H1 (cell line): ENCODE results near the gene UTP15. TPM values are rescaled to one million over a fixed set of nuclear protein-coding genes. Genes with fewer than 3 reads are reported as not detected.

ENCODE experiments used
- CTCF ChIA-PET: fragments of 300-600 bp; sonication (Branson Sonifier 250); formaldehyde crosslinking; loops from one replicate; lab custom pipeline; 2021; ENCODE audit not compliant: partially characterized antibody; lab: Charles Lee
- POLR2A ChIA-PET: fragments of 300-600 bp; sonication (Branson Sonifier 250); formaldehyde crosslinking; loops from one replicate; lab custom pipeline; 2021; ENCODE audit warnings: inconsistent platforms; ENCODE audit not compliant: partially characterized antibody; lab: Charles Lee
- DNase-seq, 2 experiments: peaks; one replicate each; pipeline versions ENCODE4 v3.0.0 to v3.0.0-alpha.2; 2010 to 2022; ENCODE audit warnings: low spot score in 2 of 2, low read depth in 1 of 2, mixed read lengths in 1 of 2
- FAIRE-seq: peaks from 2 replicates; lab custom pipeline; 2011; peaks lifted over from hg19 to GRCh38; lab: Jason Lieb, UNC
- H2AFZ ChIP-seq: 2 replicates; pipeline ENCODE4 v1.8.1; 2012; ENCODE audit warnings: low read length, inconsistent platforms
- H2AK5ac ChIP-seq: 2 replicates; pipeline ENCODE4 v1.6.1; 2013; ENCODE audit warnings: low read depth, low read length
- H2BK120ac ChIP-seq: replicated peaks from 2 replicates; pipeline ENCODE3; 2013; ENCODE audit warnings: low read depth, low read length, inconsistent platforms
- H2BK12ac ChIP-seq: 2 replicates; pipeline ENCODE4 v1.6.1; 2013; ENCODE audit warnings: low read depth, low read length
- H2BK15ac ChIP-seq: 2 replicates; pipeline ENCODE4 v1.6.1; 2013; ENCODE audit warnings: low read length
- H2BK20ac ChIP-seq: 2 replicates; pipeline ENCODE4 v1.6.1; 2013; ENCODE audit warnings: low read length
- H2BK5ac ChIP-seq: 2 replicates; pipeline ENCODE4 v1.6.1; 2013; ENCODE audit warnings: low read depth, low read length
- H3K14ac ChIP-seq: 2 replicates; pipeline ENCODE4 v1.6.1; 2013; ENCODE audit warnings: inconsistent platforms; ENCODE audit not compliant: insufficient read length
- H3K18ac ChIP-seq: 2 replicates; pipeline ENCODE4 v1.6.1; 2013; ENCODE audit warnings: low read length; ENCODE audit errors: extremely low read depth
- H3K23ac ChIP-seq: 2 replicates; pipeline ENCODE4 v1.6.1; 2013; ENCODE audit warnings: inconsistent platforms; ENCODE audit not compliant: insufficient read length
- H3K23me2 ChIP-seq: 2 replicates; pipeline ENCODE4 v1.6.1; 2013; ENCODE audit warnings: low read depth, low read length
- H3K27ac ChIP-seq: 2 replicates; pipeline ENCODE4 v1.6.1; 2011; ENCODE audit warnings: low read depth, low read length, inconsistent platforms
- H3K27me3 ChIP-seq, 4 experiments: replicated peaks in 1 of 4; 1 replicate in 1 of 4; 2 replicates in 3 of 4; pipeline versions ENCODE4 v1.6.1 to v1.8.1; 2011 to 2013; ENCODE audit warnings: low read length in 3 of 4, mild to moderate bottlenecking in 3 of 4, inconsistent platforms in 2 of 4, mixed read lengths in 2 of 4, moderate library complexity in 1 of 4; ENCODE audit not compliant: control insufficient read depth in 3 of 4, insufficient read depth in 3 of 4; ENCODE audit errors: extremely low read depth in 1 of 4
- H3K36me3 ChIP-seq, 4 experiments: 2 replicates each; pipeline versions ENCODE4 v1.6.1 to v1.8.1; 2011 to 2013; ENCODE audit warnings: mild to moderate bottlenecking in 4 of 4, low read length in 3 of 4, moderate library complexity in 2 of 4, control low read depth in 1 of 4, inconsistent platforms in 1 of 4; ENCODE audit not compliant: insufficient read depth in 4 of 4, control insufficient read depth in 2 of 4
- H3K4ac ChIP-seq: replicated peaks from 2 replicates; pipeline ENCODE3; 2013; ENCODE audit warnings: low read length, low read depth, mixed read lengths, inconsistent platforms; ENCODE audit not compliant: insufficient read length
- H3K4me1 ChIP-seq, 4 experiments: replicated peaks in 1 of 4; 1 replicate in 1 of 4; 2 replicates in 3 of 4; pipeline versions ENCODE4 v1.6.1 to v1.8.1; 2011 to 2013; ENCODE audit warnings: low read length in 3 of 4, inconsistent platforms in 2 of 4, mixed read lengths in 1 of 4; ENCODE audit not compliant: insufficient read depth in 4 of 4, control insufficient read depth in 3 of 4
- H3K4me2 ChIP-seq, 2 experiments: 2 replicates each; pipeline versions ENCODE4 v1.6.1 to v1.8.1; 2011 to 2013; ENCODE audit warnings: low read depth in 2 of 2, low read length in 2 of 2, control low read depth in 1 of 2, inconsistent platforms in 1 of 2, mild to moderate bottlenecking in 1 of 2; ENCODE audit not compliant: insufficient read depth in 1 of 2
- H3K4me3 ChIP-seq, 4 experiments: fragments of 200-600, 300-600 bp in 1 of 4; sonication (generic), shearing (Covaris generic), sonication (Bioruptor Twin) in 1 of 4; 2 replicates each; pipeline versions ENCODE4 v1.5.1 to v1.8.1; 2011 to 2016; ENCODE audit warnings: low read length in 4 of 4, low read depth in 3 of 4, control low read depth in 2 of 4, inconsistent platforms in 2 of 4, mild to moderate bottlenecking in 2 of 4, mixed read lengths in 1 of 4, moderate library complexity in 1 of 4; ENCODE audit not compliant: insufficient read depth in 2 of 4; ENCODE audit errors: extremely low read depth in 1 of 4
- H3K56ac ChIP-seq: replicated peaks from 2 replicates; pipeline ENCODE3; 2013; ENCODE audit warnings: low read depth, mild to moderate bottlenecking, mixed read lengths, low read length, inconsistent platforms; ENCODE audit not compliant: insufficient read length
- H3K79me1 ChIP-seq: 2 replicates; pipeline ENCODE4 v1.6.1; 2013; ENCODE audit warnings: low read depth, low read length, control low read depth
- H3K79me2 ChIP-seq, 2 experiments: 2 replicates each; pipeline versions ENCODE4 v1.6.1 to v1.8.1; 2012 to 2013; ENCODE audit warnings: low read length in 2 of 2, mild to moderate bottlenecking in 2 of 2, inconsistent platforms in 1 of 2; ENCODE audit not compliant: insufficient read depth in 2 of 2, control insufficient read depth in 1 of 2
- H3K9ac ChIP-seq, 4 experiments: replicated peaks in 1 of 4; 1 replicate in 1 of 4; 2 replicates in 3 of 4; pipeline versions ENCODE4 v1.6.1 to v1.8.1; 2011 to 2013; ENCODE audit warnings: low read depth in 3 of 4, low read length in 3 of 4, control low read depth in 2 of 4, mild to moderate bottlenecking in 2 of 4, moderate library complexity in 2 of 4, inconsistent platforms in 1 of 4; ENCODE audit errors: extremely low read depth in 1 of 4
- H3K9me3 ChIP-seq, 2 experiments: 2 replicates each; pipeline versions ENCODE4 v1.6.1 to v1.8.1; 2012 to 2013; ENCODE audit warnings: mild to moderate bottlenecking in 2 of 2, moderate library complexity in 2 of 2, control low read depth in 1 of 2, inconsistent platforms in 1 of 2, low read depth in 1 of 2, low read length in 1 of 2, mixed read lengths in 1 of 2; ENCODE audit not compliant: insufficient read depth in 2 of 2
- H4K20me1 ChIP-seq, 2 experiments: replicated peaks in 1 of 2; 2 replicates each; pipeline versions ENCODE3 to v1.8.1; 2011 to 2013; ENCODE audit warnings: inconsistent platforms in 2 of 2, low read length in 2 of 2, mild to moderate bottlenecking in 1 of 2; ENCODE audit not compliant: insufficient read depth in 2 of 2, control insufficient read depth in 1 of 2
- H4K5ac ChIP-seq: 2 replicates; pipeline ENCODE4 v1.6.1; 2013; ENCODE audit warnings: low read length, low read depth, mixed read lengths, inconsistent platforms; ENCODE audit not compliant: insufficient read length
- H4K8ac ChIP-seq: 2 replicates; pipeline ENCODE4 v1.8.0; 2013; ENCODE audit warnings: mild to moderate bottlenecking, moderate library complexity, low read length, inconsistent platforms; ENCODE audit not compliant: insufficient read depth; ENCODE audit errors: extremely low read depth
- H4K91ac ChIP-seq: replicated peaks from 2 replicates; pipeline ENCODE3; 2013; ENCODE audit warnings: low read length, mixed read lengths, inconsistent platforms; ENCODE audit not compliant: insufficient read length
- ASH2L ChIP-seq: fragments of 200-600, 300-600 bp; sonication (generic); IDR thresholded peaks from one replicate; pipeline ENCODE4 v1.7.1; 2017; ENCODE audit warnings: low read length
- CREB1 ChIP-seq: IDR thresholded peaks from 2 replicates; pipeline ENCODE4 v1.6.1; 2012; ENCODE audit warnings: inconsistent platforms
- JUN ChIP-seq: IDR thresholded peaks from 2 replicates; pipeline ENCODE4 v1.6.1; 2011; ENCODE audit warnings: low read depth, mild to moderate bottlenecking, improper control_type of control experiment, low read length
- KDM5A ChIP-seq: fragments of 200-600 bp; IDR thresholded peaks from 2 replicates; pipeline ENCODE4 v1.7.1; 2012; ENCODE audit warnings: mild to moderate bottlenecking, low read length, inconsistent platforms, mixed read lengths
- NRF1 ChIP-seq: IDR thresholded peaks from 2 replicates; pipeline ENCODE4 v1.6.1; 2011; ENCODE audit warnings: mild to moderate bottlenecking, low read depth, low read length, improper control_type of control experiment
- RBBP5 ChIP-seq: IDR thresholded peaks from 2 replicates; pipeline ENCODE4 v1.7.1; 2012; ENCODE audit warnings: low read depth, mild to moderate bottlenecking, inconsistent platforms, low read length, moderate library complexity, borderline replicate concordance
- SIN3A ChIP-seq, 2 experiments: IDR thresholded peaks in 1 of 2; conservative IDR thresholded peaks in 1 of 2; 2 replicates each; pipeline ENCODE4 v1.6.1; 2011 to 2012; ENCODE audit warnings: low read length in 2 of 2, improper control_type of control experiment in 1 of 2, low read depth in 1 of 2, mild to moderate bottlenecking in 1 of 2
- SUZ12 ChIP-seq: fragments of 200-600 bp; sonication (generic); IDR thresholded peaks from 2 replicates; pipeline ENCODE4 v1.6.1; 2012; ENCODE audit warnings: mild to moderate bottlenecking, inconsistent platforms, low read length, moderate library complexity, mixed read lengths
- TAF1 ChIP-seq: IDR thresholded peaks from 2 replicates; pipeline ENCODE4 v1.6.1; 2011; ENCODE audit warnings: mild to moderate bottlenecking, low read depth, low read length
- YY1 ChIP-seq: IDR thresholded peaks from 2 replicates; pipeline ENCODE4 v1.6.1; 2011; ENCODE audit warnings: low read depth, mild to moderate bottlenecking, low read length
- WGBS, 2 experiments: shearing (Covaris generic) in 1 of 2; methylation state at CpG; one replicate each; pipeline versions ENCODE4 v1.1.6 to v1.1.7; 2013 to 2015; ENCODE audit warnings: low lambda C conversion rate in 2 of 2, mixed read lengths in 2 of 2, inconsistent platforms in 1 of 2, low coverage in 1 of 2, missing lambda C conversion rate in 1 of 2; ENCODE audit not compliant: insufficient replicate concordance in 2 of 2, insufficient coverage in 1 of 2, insufficient read length in 1 of 2; ENCODE audit errors: extremely low coverage in 1 of 2, missing lambda C conversion rate in 1 of 2; 5-methylcytosine and 5-hydroxymethylcytosine counted together
- polyA plus RNA-seq, 7 experiments: library from polyadenylated mRNA; depleted of rRNA in 3 of 7; stranded (reverse) in 5 of 7; unstranded in 2 of 7; fragments of >200 nt in 5 of 7; fragments of 200-250 nt in 2 of 7; gene quantifications; 1 replicate in 5 of 7; 2 replicates in 1 of 7; 4 replicates in 1 of 7; pipeline versions ENCODE4 v1.2.1 to v1.2.3, GENCODE V29; 2011 to 2013; ENCODE audit warnings: missing spikeins in 2 of 7, mixed read lengths in 2 of 7
- total RNA-seq: library from RNA; stranded (reverse); fragmentation: NEBNext Ultra II Directional; extraction: Animal tissue kit (Norgen Biotek cat#: 25700); gene quantifications from 2 replicates; pipeline ENCODE4 v1.2.1, GENCODE V29; 2021
- TF ChIP-seq, protein P1 (sequence below): IDR thresholded peaks from 2 replicates; pipeline ENCODE4 v1.6.1; 2011; ENCODE audit warnings: low read depth, mild to moderate bottlenecking, low read length; ENCODE audit not compliant: insufficient read depth
- TF ChIP-seq, protein P2 (sequence below): IDR thresholded peaks from 2 replicates; pipeline ENCODE4 v1.6.1; 2012; ENCODE audit warnings: low read length, inconsistent platforms

Gene UTP15
- total and polyA plus RNA-seq, 2 of the 8 experiments (the other 6 are each of a cell fraction or from before 2014, with no cell fraction given), result 14.3 to 33.6 TPM

DNA sequence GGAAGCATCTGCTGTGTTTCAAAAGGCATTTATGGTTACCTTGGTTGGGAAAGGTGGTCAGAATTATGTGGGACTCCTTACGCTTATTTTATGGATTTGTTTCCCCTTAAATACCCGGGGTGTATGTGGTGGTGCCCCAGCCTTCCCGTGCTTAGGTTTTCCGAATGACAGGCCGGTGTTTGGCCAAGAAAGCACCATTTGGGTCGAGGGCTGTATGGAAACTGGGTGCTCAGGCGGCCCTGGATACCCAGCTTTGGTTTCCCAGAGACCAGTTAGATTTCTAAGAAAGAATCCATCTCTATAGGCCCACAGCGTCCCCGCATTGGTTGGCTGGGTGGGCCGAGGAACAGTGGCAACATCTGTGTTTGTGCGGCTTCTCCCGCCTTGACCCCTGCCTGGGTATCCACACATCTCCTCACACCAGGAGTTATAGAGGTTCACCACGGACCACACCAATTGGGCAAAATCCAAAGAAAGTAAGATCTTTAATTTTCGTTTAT is 61.3 kb downstream of the UTP15 start:
- CTCF ChIA-PET, result interaction anchor here (2.0 kb wide), 1 partner anchor 36 kb away, joined by 5 read pairs; no protein-coding TSS in a partner anchor
- DNase-seq (no peak), FAIRE-seq (no peak)
- Histone ChIP-seq H2BK12ac (peak overlapping the region; percentile 88), H3K4me1 (peaks cover 0 to 11% (median 1%) of the 10 kb centered on the region in 4 experiments; a peak in 2 of 7 replicates), H2BK5ac (no peak overlapping the region), H3K23me2 (peaks cover 6% of the 10 kb centered on the region; the same call in 1 of the 2 replicates), H3K4me3 (peak overlapping the region; percentile 37 to 79 (median 54); a peak in 7 of 8 replicates), H3K79me2 (no peaks in the 10 kb centered on the region), H4K91ac (no peak overlapping the region), H2AK5ac (no peak overlapping the region), H2AFZ (peak overlapping the region; percentile 91), H3K56ac (no peak overlapping the region), H3K4ac (no peak overlapping the region), H3K9me3 (no peaks in the 10 kb centered on the region), H4K5ac (no peak overlapping the region), H3K27ac (no peak overlapping the region), H3K79me1 (no peaks in the 10 kb centered on the region), H4K20me1 (no peaks in the 10 kb centered on the region), H2BK20ac (no peak overlapping the region), H2BK15ac (no peak overlapping the region), H3K14ac (no peak overlapping the region), H4K8ac (no peak overlapping the region), H3K4me2 (peak overlapping the region; percentile 82 to 85), H3K23ac (no peak overlapping the region), H3K9ac (no peak overlapping the region), H3K36me3 (no peaks in the 10 kb centered on the region), H3K18ac (no peak overlapping the region), H3K27me3 (peaks cover 8 to 20% (median 14%) of the 10 kb centered on the region in 4 experiments), H2BK120ac (no peak overlapping the region)
- POLR2A ChIA-PET, result no interaction called here
- WGBS, 2 experiments, result 75% methylated on average over 14 of the region's 14 CpGs; no CpG with 5 or more reads in 1 of the 2 experiments
- no peak for TF ChIP-seq NRF1
- TF ChIP-seq, protein P1, sequence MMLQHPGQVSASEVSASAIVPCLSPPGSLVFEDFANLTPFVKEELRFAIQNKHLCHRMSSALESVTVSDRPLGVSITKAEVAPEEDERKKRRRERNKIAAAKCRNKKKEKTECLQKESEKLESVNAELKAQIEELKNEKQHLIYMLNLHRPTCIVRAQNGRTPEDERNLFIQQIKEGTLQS, result no peak
- no peak for TF ChIP-seq TAF1
- TF ChIP-seq SUZ12, result peak; percentile 9; the same call in 1 of the 2 replicates
- TF ChIP-seq YY1, result no peak
- TF ChIP-seq SIN3A (conservative IDR thresholded peaks at IDR 0.05 in 1 of 2, IDR thresholded peaks at IDR 0.05 in 1 of 2; ENCODE audit: low read depth in 1 of 2, low read length in 2 of 2), result no peak
- TF ChIP-seq, protein P2, sequence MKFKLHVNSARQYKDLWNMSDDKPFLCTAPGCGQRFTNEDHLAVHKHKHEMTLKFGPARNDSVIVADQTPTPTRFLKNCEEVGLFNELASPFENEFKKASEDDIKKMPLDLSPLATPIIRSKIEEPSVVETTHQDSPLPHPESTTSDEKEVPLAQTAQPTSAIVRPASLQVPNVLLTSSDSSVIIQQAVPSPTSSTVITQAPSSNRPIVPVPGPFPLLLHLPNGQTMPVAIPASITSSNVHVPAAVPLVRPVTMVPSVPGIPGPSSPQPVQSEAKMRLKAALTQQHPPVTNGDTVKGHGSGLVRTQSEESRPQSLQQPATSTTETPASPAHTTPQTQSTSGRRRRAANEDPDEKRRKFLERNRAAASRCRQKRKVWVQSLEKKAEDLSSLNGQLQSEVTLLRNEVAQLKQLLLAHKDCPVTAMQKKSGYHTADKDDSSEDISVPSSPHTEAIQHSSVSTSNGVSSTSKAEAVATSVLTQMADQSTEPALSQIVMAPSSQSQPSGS, result no peak
- TF ChIP-seq RBBP5, result no peak
- no peak for TF ChIP-seq JUN
- no peak for TF ChIP-seq ASH2L
- no peak for TF ChIP-seq KDM5A
- TF ChIP-seq CREB1, result no peak
